ENCODE data around the gene RPS6KB1. TPM values are rescaled to one million over a fixed set of nuclear protein-coding genes. Genes with fewer than 3 reads are reported as not detected.
A peak's percentile ranks its signal among the peaks of the same experiment; 100 is the strongest.

RPS6KB1 gene
- total and polyA plus RNA-seq, 9 of the 15 experiments (the other 6 are each of a cell fraction or from before 2014, with no cell fraction given): 8.8 to 60.7 (median 35.1) TPM

GRCh38 chr17:59892924-59893675 is at the start of gene RPS6KB1, which contains the start of gene TUBD1 (continued):
- TF ChIP-seq AFF4 (CRISPR knock-in tag; IDR thresholded peaks at IDR 0.05): 0 out of 2 replicates have a peak, but pooled peaks have one; percentile 69
- TF ChIP-seq, protein P1, sequence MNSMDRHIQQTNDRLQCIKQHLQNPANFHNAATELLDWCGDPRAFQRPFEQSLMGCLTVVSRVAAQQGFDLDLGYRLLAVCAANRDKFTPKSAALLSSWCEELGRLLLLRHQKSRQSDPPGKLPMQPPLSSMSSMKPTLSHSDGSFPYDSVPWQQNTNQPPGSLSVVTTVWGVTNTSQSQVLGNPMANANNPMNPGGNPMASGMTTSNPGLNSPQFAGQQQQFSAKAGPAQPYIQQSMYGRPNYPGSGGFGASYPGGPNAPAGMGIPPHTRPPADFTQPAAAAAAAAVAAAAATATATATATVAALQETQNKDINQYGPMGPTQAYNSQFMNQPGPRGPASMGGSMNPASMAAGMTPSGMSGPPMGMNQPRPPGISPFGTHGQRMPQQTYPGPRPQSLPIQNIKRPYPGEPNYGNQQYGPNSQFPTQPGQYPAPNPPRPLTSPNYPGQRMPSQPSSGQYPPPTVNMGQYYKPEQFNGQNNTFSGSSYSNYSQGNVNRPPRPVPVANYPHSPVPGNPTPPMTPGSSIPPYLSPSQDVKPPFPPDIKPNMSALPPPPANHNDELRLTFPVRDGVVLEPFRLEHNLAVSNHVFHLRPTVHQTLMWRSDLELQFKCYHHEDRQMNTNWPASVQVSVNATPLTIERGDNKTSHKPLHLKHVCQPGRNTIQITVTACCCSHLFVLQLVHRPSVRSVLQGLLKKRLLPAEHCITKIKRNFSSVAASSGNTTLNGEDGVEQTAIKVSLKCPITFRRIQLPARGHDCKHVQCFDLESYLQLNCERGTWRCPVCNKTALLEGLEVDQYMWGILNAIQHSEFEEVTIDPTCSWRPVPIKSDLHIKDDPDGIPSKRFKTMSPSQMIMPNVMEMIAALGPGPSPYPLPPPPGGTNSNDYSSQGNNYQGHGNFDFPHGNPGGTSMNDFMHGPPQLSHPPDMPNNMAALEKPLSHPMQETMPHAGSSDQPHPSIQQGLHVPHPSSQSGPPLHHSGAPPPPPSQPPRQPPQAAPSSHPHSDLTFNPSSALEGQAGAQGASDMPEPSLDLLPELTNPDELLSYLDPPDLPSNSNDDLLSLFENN (IDR thresholded peaks at IDR 0.05; ENCODE audit: low read depth in 2 of 2, low read length in 2 of 2): peak in 1 of 2 experiments; percentile 33; a peak in 1 of 4 replicates
- TF ChIP-seq, protein P2, sequence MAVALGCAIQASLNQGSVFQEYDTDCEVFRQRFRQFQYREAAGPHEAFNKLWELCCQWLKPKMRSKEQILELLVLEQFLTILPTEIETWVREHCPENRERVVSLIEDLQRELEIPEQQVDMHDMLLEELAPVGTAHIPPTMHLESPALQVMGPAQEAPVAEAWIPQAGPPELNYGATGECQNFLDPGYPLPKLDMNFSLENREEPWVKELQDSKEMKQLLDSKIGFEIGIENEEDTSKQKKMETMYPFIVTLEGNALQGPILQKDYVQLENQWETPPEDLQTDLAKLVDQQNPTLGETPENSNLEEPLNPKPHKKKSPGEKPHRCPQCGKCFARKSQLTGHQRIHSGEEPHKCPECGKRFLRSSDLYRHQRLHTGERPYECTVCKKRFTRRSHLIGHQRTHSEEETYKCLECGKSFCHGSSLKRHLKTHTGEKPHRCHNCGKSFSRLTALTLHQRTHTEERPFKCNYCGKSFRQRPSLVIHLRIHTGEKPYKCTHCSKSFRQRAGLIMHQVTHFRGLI (CRISPR knock-in tag; IDR thresholded peaks at IDR 0.05): no peak
- no peak for TF ChIP-seq RBM17 (IDR thresholded peaks at IDR 0.05; ENCODE audit: borderline replicate concordance, low read depth, low read length)
- peak; percentile 99 for TF ChIP-seq POLR2B (IDR thresholded peaks at IDR 0.05; ENCODE audit: low read depth, partially characterized antibody)
- TF ChIP-seq FOXM1 (IDR thresholded peaks at IDR 0.05; ENCODE audit: low read depth): no peak
- 0 out of 2 replicates have a peak, but pooled peaks have one; percentile 51 for TF ChIP-seq FOXM1 (CRISPR knock-in tag; IDR thresholded peaks at IDR 0.05; ENCODE audit: low read depth)
- TF ChIP-seq PHF21A (IDR thresholded peaks at IDR 0.05; ENCODE audit: borderline replicate concordance, low read depth): no peak
- no peak for TF ChIP-seq PCBP2 (IDR thresholded peaks at IDR 0.05; ENCODE audit: low read depth, low read length, poor library complexity, severe bottlenecking)
- peak; percentile 84 for TF ChIP-seq HCFC1 (IDR thresholded peaks at IDR 0.05; ENCODE audit: low read depth, low read length)
- no peak for TF ChIP-seq THRAP3 (IDR thresholded peaks at IDR 0.05; ENCODE audit: borderline replicate concordance)
- TF ChIP-seq MXI1 (IDR thresholded peaks at IDR 0.05; ENCODE audit: low read depth, low read length): 0 out of 2 replicates have a peak, but pooled peaks have one; percentile 10
- no peak for TF ChIP-seq ZNF212 (CRISPR knock-in tag; IDR thresholded peaks at IDR 0.05)
- TF ChIP-seq BRCA1 (IDR thresholded peaks at IDR 0.05): no peak
- no peak for TF ChIP-seq BRCA1 (CRISPR knock-in tag; IDR thresholded peaks at IDR 0.05)
- TF ChIP-seq BACH1 (tag; IDR thresholded peaks at IDR 0.05): no peak
- TF ChIP-seq, protein P3, sequence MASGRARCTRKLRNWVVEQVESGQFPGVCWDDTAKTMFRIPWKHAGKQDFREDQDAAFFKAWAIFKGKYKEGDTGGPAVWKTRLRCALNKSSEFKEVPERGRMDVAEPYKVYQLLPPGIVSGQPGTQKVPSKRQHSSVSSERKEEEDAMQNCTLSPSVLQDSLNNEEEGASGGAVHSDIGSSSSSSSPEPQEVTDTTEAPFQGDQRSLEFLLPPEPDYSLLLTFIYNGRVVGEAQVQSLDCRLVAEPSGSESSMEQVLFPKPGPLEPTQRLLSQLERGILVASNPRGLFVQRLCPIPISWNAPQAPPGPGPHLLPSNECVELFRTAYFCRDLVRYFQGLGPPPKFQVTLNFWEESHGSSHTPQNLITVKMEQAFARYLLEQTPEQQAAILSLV (tag; IDR thresholded peaks at IDR 0.05): no peak
- TF ChIP-seq GABPB2 (CRISPR knock-in tag; conservative IDR thresholded peaks at IDR 0.05): no peak
